DMS79 treated with DMSO at 0.1 percent for 48 hours (cell line): ENCODE results near the gene TNFAIP8L3.

ENCODE experiments used
- DNase-seq: peaks from one replicate; lab custom pipeline; 2025; lab: John Stamatoyannopoulos, UW

TNFAIP8L3 gene

DNA sequence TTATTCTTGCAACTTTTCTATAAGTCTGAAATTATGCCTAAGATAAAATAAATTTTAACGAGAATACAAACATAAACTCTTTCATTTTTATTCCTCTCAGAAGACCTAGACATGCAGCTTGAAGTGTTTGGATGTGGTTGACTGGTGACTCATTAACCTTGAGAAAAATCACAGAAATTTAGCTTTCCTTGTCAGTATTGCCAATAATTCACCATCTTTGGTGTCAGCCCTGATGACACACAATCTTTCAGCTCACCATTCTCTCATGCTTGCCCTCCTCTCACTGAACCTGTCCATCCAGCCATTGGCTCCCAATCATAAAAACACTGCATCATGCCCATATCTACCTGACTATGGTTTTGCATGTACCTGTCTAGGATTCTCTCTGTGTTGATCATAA is 22.6 kb upstream of the TNFAIP8L3 start:
- DNase-seq, result no peak

DNA sequence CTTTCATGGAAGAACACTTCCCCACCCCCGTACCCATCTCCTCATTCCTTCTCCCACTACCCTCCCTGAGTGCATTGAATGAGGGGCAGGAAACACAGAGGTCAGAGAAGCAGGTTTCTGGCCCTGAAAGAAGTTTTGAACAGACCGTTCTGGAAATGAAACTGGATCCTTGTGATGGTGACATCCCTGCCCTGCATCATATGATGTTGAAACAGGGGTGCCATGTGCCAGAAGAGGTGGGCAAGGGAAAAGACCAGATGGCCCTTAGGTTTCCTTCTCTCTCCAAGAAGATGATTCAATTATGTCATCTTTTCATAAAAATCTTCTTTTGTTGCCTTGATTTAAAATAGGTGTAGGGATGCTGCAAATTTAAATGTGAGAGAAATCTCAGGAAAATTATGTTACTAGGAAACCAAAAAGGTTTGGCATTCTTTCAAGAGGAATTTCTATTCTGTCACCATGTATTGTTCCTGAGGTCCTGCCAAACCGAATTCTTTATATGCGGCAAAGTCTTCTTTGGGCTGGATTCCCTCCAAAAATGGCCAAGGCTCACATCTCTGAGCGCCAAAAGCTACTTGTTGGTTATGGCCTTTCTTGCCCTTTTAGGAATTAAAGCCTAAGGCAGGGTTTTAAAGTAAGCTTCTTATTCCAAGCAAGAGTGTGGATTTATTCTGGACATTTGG is 19.9 kb upstream of the TNFAIP8L3 start:
- DNase-seq, result no peak

DNA sequence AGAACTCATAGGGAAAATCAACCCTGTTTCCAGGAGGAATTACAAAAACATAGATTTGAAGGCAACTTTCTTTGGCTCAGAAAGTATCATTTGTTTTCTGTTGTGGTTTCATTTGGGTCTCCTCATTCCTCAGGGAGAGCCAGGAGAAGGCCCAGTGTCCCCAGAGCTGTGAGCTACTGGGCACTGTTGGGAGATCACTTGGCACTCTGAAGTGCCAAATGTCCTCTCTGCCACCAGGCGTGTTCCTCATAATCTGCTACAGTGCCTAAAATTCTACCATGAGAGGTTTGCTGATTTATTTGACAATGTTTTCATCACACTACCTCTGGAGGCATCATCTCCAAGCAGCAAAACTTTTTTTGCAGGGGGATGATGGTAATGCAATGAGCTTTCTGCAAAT is 17.4 kb upstream of the TNFAIP8L3 start:
- DNase-seq, result no peak

DNA sequence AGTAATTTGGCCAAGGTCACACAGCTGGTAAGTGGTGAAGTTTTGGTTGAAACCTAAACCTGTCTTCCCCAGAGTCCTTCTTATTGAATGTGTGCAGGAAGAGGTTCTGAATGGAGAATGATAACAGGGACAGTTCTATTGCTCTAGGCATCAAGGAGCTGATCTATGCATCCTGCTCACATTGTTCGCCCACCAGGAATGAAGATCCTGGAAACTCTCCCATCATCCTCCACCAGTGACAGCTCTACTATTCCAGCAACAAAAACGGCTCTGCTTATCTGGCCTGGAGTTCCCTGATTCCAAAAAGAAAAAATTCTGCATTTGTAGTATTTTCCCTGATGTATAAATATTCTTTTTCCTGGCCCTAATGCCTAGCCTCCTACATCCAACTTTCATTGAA is 16.4 kb upstream of the TNFAIP8L3 start:
- DNase-seq, result no peak

DNA sequence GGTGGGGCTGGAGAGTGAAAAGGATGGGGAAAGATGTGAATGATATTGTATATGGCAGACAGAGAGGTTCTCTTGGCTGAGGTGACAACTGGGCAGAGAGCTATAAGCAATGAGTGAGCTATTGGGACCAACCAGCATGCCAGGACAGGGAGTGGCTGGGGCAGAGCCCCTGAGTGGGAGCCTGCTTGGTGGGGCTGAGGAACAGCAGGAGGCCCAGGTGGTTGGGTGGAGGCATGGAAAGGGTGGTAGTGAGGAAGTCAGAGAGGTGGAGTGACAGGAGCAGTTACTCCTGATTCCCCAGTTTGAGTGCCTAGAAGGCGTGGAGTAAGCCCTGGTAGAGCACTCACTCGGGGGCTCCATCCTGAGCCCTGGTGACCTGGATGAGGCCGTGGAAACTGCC is 15.5 kb upstream of the TNFAIP8L3 start:
- no peak for DNase-seq

DNA sequence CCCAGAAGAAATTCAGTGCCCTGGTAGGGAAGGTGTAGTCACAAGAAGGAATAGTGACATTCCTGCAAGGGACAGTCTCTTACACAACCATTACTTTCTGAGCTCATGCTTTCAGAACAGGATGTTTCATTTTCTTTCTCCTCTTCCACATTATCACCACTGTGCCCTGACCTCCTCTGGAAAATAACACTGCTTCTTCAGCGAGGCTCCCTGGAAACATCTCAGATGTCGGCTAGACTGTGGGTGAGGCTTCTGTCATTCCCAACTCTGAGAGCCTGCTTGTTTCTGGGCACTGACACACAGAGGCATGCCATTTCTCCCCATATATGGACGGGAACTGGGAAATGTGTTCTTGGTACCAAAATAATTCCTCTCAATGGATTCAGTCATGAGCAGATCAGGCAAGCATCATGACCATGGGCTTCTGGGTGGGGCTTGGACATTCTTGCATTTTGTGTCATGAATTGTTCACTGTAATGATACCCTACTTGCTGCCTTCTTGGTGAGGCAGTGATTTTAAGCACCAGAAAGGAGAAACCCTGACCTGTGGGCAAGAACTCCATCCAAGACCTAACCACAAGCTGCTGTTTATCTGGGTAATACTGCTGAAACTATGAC is 14.3 kb upstream of the TNFAIP8L3 start:
- DNase-seq, result no peak

DNA sequence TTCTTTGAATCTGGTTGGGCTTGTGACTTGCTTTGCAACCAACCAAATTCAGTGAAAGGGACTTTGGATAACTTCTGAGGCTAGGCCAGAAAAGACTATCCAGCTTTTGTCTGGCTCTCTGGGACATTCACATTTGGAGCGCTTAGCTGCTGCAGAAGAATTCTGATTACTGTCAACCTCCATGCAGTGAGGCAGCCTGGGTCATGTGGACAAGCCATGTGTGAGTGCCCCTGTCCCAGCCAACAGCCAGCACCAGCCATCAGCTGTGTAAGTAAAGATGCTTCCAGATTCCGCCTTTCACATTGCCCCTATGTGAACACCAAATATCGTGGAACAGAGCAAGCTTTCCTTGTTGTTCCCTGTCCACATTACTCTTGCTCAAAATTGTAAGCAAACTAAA is 12.9 kb upstream of the TNFAIP8L3 start:
- DNase-seq, result no peak

DNA sequence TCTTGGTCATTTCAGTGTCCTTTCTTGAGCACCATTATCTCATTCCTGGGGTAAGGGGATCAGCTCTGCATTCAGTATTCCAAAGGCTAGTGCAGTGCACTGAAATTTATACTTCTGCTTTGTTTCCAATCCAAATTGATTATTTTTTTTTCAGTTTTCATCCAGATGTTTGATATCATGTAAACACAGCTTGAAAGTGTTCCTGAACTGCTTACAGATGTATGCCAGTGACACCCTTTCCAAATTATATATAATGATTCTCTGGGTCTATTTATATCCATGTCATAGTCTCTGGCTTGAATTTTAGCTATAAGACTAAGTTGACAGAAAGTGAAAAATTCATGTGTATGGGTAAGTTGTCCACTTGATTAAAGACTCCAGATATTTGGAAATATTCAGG is 11.8 kb upstream of the TNFAIP8L3 start:
- DNase-seq, result no peak

DNA sequence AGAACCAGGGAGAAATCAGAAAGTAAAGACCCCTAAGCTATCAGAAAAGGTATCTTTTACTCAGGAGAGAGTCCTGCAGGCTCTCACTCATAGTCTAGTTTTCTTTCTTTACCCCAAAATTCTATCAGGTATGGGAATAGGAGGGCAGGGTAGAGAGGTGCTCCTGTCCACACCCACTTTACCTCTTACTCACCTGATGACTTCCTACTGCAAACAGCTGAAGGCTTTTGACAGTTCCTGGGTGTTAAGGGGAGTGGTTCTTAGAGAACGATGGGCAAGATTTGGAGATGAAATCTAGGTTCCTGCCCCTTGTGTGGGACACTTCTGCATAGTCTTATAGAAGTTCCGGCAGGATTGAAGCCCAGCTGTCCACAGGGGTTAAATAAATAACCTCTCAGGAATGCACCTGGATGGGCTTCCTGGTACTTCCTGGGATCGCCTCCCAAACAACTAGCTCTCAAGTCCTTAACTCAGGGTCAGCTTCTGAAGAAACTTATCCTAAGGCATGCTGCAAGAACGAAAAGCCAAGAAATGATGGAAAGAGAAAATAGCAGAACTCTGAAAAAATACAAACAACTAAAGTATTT is 10.8 kb upstream of the TNFAIP8L3 start:
- no peak for DNase-seq

DNA sequence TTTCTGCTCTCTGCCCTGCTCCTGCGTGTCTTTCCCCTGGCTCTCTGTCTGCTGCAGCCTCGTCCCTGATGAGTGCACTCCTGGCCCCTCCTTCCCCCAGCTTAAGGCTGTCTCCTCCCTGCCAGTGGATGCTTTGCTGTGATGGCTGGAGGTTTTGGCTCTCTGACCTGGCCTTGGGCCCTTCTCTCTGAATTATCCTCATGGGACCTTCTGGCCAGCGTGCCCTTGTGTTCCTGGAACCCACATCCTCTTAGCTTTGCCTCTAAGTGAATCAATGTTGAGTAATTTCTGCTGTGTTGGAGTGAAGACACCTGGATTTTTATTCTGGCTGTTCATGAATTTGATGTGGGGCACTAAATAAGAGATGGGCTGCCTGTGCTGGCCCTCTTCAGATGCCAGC is 9.8 kb upstream of the TNFAIP8L3 start:
- DNase-seq, result no peak

DNA sequence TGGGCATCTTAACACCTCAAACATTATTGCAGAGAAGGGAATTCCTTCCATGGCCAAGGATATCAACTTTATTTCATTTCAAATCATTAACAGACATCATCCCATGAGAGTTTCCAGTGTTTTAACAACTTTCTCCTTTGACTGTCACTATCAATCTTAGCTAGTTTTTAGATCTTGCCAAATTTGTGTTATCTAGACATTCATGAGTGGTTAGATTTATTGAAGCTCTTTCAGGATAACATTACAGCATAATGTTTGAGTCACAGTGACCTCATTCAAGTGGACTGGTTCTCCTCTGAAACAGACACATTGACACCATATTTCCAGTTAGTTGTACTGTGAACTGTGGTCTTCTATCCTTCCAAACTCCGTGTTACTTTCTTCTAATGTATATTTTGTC is 8.6 kb upstream of the TNFAIP8L3 start:
- DNase-seq, result no peak

DNA sequence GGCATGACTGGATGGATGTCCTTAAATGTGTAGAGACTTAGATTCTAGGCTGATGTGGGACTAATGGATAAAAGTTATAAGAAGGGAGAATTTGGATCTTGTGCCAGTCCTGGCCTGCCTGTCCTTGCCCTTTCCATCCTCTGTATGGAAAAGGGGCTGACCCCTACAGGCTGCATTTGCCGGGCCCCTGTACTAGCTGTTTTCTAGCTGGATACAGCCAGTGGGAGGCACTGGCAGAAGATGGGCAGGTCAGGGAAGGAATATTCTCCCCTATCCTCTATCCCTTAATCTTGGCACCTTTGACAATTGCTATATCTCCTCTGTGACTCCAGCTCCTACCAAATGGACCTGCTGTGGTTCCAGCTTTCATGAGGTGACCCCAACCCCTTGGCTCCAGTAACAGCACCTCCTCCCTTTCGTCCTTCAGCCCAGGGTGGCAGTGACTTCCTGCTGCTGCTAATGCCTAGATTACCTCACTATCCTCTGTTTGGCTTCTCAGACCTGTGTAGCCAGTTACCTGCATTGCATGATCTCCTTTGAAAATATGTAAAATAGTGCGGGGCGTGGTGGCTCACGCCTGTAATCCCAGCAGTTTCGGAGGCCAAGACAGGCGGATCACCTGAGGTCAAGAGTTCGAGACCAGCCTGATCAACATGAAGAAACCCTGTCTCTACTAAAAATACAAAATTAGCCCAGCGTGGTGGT is 6.2 kb upstream of the TNFAIP8L3 start:
- no peak for DNase-seq

DNA sequence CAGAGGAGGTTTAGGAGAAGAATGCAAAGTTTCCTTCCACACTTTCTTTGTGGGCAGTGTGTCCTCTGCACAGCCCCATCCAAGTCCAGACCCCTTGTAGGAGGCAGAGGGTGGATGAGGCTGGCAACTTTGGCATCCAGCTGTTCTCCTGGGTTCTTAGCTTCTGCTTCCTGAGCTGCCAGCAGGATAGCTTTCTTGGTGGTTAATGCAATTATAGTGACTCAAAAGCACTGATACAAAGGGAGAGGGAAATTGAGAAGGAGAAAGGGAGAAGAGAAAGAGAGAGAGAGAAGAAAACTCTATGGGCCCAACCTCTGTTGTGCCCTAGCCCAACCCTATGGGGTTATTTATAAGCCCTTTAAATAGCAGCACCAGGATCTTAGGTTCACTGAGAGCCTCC is 4.5 kb upstream of the TNFAIP8L3 start:
- no peak for DNase-seq

DNA sequence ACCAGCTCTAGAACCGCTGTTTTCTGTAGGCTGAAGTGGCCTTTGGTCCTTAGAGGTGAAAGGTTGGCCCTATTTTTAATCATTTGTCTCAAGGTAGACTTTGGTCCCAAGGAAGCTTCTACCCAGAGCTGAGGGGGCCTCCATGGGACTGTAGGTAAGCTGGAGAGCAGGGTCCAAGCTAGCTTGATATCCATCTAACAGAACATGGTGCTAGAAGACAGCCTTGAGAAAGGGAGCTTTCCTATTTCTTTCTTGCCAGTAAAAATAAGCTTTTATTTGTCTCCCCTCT is 3.6 kb upstream of the TNFAIP8L3 start:
- DNase-seq, result no peak

DNA sequence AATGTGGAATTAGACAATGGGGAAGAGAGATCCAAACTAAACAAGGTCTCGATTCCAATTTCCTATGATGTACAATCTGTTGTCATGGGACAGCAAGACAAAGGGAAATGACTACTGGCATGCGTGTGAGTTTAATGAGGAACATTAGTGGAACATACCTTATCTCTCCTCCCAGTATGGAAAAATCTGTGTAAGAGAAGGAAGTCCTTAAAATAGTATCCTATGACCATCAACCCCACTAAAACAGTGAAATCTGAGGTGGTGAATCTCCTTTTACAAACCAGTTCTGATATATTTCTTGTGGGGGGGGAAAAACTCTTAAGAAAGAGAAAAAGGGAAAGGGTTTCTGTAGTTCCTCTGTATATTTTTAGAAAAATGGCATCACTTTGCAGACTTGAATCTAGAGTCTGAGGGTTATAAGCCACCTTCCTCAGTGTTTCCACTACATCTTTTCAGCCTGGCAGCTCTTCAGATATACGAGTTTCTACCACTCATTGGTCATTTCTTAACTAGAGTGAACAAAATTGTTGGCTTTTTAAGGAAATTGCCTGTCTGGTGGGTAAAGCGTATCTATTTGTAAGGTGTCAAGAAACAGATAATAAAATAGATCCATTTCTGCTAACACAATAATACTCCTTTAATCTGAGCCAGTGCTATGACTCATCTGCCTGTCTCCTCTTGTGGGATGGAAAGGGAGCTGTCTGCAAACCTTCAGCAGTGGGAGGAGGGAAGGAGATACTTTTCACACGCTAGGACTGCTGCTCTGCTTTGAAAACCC is 3.0 kb upstream of the TNFAIP8L3 start:
- no peak for DNase-seq

DNA sequence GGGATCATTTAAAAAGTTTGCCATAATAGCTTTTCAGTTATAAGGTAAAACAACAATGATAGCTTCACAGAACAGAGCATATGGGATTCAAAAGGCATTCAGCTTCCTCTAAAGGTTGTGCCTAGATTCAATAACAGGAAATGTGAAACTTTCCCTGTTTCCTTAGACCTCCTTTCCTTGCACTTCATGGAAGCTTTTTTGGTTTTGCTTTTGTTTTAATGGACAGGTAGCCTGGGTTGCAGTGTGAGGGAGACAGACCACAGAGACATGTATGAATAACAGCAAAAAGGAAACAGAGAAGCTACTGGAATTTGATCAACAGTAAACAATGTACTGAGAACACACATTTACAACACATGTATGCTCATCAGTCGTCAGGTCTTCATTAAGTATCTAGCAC is 2.3 kb upstream of the TNFAIP8L3 start:
- no peak for DNase-seq

DNA sequence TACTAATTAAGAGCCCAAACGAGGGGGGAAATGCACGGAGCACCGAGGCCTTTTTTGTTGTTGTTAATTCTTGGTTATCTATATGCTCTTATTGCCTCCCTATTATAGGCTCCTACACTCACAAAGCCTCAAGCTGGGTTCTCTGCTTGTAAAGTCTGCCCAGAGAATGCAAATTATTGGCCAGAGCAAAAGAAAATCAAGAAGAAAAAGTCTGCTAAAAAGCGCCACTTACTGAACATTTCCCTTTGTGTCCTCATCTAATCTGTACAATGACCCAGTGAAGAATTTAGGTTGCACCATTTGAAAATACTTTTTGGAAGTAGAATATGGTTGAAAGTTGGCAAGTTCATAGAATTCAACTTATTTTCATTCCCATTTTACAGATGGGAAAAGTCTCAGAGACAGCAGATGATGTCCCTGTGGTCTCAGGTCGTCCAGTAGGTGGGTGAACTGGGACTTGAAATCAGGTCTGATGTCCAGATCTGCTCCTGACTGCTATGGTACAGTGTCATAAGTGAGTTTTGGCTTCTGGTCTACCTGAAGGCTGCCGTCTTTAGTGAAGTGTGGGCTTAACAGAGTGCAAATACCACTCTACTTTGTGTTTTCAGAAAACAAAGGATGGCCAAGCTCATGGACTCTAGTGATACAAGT is 1.1 kb upstream of the TNFAIP8L3 start:
- DNase-seq, result no peak

DNA sequence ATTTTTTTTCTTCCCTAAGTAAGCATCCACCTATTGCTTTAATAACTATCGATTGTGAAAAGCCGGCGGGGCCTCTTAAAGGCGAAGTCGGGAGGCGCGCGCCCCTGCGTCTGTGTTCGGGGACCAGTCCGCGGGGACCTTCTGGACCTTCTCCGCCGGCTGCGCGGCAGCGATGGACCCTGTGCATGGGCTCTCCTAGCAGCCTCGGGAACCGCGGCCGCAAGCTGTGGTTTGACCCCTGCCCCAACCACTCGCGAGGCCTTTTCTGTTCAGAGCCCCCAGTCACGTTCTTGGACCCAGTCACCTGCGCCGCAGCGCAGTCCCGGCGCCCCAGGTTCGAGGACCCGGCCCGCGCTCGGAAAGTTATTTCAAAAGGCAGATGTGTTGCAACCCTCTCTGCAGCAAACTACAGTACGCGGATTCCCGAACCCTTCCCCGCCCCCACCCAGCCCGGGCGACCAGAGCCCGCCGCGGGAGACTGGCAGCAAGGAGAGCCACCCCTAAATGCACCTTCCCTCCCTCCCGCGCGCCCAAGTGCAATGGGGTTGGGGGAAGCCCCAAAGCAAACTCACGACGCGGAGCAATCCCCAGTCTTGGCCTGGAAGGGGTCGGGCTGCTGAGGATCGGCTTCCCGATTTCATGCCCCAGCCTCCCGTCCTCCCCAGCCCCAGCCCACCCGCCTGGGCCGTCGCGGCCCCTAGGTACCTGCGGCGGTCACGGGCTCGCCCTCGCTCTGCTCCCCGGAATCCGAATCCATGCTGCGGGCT is 684 bp downstream of the TNFAIP8L3 start:
- DNase-seq, result no peak

DNA sequence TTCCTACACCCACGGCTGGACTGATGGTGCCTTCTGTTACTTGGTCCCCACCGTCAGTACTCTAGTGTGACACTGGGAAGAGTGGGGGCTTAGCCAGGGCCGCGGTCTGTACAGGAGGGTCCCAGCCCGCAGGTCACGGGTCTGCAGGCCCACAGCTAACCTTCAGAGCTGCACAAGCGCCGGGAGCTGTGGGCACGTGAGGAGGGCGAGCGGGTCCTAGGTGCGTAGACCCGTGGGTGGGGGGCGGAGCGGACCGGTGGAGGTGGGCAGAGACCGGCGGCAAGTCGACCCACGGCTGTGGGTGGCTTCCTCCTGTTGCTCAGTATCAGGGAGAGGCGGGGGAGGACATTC is 1.2 kb downstream of the TNFAIP8L3 start:
- no peak for DNase-seq

DNA sequence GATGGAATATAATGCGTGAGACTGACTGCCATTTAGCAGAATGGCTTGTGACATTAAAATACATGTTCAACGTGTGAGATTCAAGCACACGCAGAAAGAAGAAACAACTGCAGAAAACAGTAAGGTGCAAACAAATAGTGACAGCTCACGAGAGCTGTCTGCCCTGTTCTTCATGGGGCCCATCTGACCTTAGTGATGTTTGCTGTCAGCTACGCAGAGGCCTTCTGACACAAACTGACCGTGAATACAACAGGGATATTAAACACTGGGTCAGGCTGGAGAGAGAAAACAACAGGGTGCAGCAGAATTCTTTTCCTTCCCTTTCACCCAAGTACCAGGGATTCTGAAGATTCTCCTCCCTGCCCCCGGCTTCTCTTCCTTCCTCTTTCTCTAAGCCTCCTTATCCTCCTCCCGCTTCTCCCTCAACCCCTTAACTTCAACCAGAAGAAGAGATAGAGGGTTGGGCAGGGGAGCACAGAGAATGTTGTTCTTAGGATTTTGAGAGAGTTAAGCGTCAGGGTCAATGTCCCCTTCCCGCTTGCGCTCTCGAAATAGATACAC is 2.1 kb downstream of the TNFAIP8L3 start:
- no peak for DNase-seq

DNA sequence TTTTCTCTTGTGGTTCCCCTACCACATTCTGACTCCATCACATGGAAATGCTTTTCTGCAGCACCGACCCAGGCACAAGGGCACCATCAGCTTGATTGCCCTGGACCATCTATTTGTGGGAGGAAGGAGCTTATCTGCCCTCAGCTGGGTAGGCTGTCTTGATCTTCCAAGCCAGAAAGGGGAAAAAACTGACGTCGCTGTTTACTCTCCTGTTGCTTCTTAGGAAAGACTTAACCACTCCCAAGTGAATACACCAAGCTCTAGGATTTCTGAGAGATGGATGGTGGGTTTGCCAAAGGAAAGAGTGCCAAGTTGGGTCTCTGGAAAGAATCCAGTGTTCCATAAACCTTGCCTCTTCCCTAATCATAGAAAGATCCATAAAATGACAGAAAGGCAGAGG is 4.0 kb downstream of the TNFAIP8L3 start:
- DNase-seq, result no peak
